HuH-7.5 (cell line): ENCODE measurements around the gene TRIM29.

Experiments used
- DNase-seq: peaks from one replicate; pipeline ENCODE4 v3.0.0; 2011; ENCODE audit warnings: low spot score

The TRIM29 gene

GRCh38 chr11:120096369-120097191 is 41.3 kb downstream of the TRIM29 start:
- no peak for DNase-seq

GRCh38 chr11:120095516-120095915 is 42.4 kb downstream of the TRIM29 start:
- DNase-seq: no peak

DNA sequence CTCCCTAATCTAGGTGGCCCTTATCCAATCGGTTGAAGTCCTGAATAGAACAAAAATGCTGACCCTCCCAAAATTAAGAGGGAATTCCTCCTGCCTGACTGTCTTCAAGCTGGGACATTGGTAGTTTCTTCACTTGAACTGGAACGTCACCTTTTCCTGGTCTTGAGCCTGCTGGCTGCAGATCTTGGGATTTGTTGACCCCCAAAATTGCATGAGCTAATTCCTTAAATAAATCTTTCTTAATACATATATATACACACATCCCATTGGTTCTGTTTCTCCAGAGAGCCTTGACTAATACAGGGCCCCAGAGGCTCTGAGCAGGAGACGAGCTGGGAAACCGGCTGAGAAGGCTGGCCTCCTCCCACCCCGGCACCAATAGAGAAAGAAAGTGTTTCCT is 46.2 kb downstream of the TRIM29 start:
- no peak for DNase-seq

GRCh38 chr11:120091121-120091520 is 46.8 kb downstream of the TRIM29 start:
- DNase-seq: no peak

- no peak for DNase-seq
These were observed 47.5 kb downstream of the TRIM29 start for GRCh38 chr11:120090411-120090810.

DNA sequence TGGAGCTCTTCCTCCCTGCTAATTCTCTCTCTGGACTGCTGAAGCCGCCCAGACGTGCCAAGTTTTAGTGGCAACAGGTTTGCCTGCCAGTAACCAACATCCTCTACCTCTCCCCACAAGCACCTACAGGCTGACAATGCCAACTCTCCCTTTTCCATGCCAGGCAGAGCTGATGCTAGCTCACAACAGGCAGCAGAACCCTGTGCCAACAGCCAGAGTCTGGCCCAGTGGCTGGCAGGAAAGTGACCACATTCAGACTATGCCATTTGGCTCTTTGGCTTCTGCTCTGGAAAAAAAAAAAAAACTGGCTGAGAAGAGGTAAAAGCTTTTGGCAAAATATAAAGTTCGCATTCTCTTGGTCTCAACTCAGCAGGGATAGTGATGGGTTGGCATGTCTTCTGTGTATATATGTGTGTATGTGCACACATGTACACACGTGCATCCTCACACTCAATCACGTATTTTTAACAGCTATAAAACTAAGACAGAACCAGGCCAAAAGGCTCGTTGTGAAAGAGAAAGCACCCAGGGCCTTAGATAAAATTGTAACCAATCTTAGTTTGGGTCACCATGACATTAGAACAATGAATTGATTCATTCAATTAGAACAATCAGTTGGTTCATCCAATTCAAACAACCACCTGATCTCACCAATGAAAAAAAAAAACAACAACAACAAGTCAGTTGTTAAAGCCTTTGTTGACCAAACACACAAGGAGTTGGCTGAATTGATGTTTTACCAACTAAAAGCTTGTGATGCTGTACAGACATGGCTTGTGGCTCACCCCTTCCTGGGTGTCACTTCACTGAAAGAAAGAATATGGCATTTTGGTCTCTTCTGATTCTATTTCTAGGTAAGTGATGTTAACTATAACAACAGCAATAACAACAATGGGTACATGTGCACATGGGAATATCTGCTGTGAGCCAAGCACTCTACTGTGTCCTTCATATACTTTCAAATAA is 48.6 kb downstream of the TRIM29 start:
- no peak for DNase-seq

GRCh38 chr11:120088056-120088455 is 49.9 kb downstream of the TRIM29 start:
- no peak for DNase-seq

- no peak for DNase-seq
These were observed 51.3 kb downstream of the TRIM29 start for GRCh38 chr11:120086651-120087050.

- no peak for DNase-seq
These were observed 57.9 kb downstream of the TRIM29 start for GRCh38 chr11:120079750-120080610.

DNA sequence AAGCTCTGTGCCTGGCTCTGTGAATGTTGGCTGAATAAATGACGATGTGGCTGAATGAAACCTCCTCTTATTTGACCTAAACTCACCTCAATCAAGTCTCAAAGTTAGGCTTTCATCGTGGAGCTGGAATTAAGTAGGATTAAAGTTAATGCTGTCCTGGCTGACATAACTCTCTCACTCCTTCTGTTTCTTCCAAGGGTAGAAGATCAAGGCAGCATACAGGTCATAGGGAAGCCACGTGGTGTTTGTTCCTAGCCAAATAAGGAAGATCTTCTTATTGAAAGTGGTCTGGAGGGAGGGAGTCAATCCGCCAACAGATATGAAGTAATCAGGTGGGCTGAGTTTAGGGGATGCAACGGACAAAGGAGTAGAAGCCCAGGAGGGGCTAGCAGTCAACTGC is 59.5 kb downstream of the TRIM29 start:
- DNase-seq: no peak

- no peak for DNase-seq
These were observed 63.8 kb downstream of the TRIM29 start for GRCh38 chr11:120074076-120074475.

DNA sequence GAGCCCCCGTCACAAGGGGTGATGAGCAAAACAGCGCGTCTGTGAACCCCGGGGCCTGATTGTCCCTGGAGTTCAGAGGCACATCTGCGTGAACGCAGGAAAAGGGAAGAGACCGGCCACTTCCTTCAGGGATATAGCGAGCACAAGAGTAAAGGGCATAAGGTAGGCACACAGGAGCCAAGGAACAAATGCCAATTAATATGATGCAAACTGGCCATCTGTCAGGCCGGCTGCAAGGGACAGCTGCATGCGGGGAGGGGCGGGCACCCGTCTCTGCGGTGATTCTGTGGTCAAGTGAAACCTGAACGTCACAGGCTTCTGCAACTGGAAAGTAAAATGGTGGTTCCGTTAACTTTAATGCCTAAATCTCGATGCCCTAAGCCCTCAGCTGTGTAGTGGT is 64.7 kb downstream of the TRIM29 start:
- DNase-seq: no peak

DNA sequence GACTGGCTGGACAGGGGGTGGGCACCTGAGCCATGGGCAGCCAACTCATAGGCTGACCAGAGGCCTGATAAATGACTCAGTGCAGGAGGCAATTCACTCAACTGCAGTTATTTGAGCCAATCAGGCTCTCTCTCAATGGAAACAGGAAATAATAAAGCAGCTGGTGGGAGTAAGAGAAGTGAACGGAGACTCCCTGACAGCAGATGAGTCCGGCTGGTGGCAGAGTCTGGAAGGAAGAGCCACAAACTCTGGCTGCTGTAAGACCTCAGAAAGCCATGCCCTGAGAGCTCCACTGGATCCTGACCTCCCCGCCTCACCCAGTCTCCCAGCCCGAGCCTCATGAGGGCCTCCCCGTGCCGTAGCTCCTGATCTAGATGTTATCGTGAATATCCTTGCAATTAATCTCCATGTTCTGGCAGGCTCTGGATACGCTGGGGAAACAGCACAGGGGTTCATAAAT is 69.8 kb downstream of the TRIM29 start:
- DNase-seq: no peak

GRCh38 chr11:120067438-120068113 is 70.3 kb downstream of the TRIM29 start:
- DNase-seq: no peak

GRCh38 chr11:120066738-120067437 is 71.0 kb downstream of the TRIM29 start:
- DNase-seq: no peak

GRCh38 chr11:120065876-120066275 is 72.0 kb downstream of the TRIM29 start:
- DNase-seq: no peak

GRCh38 chr11:120065176-120065575 is 72.7 kb downstream of the TRIM29 start:
- no peak for DNase-seq

DNA sequence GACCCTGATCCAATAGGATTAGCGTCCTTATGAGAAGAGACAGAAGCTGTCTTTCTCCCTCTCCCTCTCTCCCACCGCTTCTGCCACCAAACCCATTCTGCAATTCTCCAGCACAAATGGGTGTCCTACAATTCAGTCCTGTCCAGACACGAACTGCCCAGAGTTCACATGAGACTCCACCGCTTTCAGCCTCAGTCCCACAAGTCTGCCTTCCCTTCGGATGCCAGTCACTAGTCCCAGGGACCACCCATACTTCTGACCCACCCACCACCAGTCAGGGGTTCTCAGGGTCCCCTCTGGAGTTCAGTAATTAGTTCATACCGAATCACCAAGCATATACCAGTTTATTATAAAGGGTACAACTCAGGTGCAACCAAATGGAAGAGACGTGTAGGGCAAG is 73.6 kb downstream of the TRIM29 start:
- DNase-seq: no peak

DNA sequence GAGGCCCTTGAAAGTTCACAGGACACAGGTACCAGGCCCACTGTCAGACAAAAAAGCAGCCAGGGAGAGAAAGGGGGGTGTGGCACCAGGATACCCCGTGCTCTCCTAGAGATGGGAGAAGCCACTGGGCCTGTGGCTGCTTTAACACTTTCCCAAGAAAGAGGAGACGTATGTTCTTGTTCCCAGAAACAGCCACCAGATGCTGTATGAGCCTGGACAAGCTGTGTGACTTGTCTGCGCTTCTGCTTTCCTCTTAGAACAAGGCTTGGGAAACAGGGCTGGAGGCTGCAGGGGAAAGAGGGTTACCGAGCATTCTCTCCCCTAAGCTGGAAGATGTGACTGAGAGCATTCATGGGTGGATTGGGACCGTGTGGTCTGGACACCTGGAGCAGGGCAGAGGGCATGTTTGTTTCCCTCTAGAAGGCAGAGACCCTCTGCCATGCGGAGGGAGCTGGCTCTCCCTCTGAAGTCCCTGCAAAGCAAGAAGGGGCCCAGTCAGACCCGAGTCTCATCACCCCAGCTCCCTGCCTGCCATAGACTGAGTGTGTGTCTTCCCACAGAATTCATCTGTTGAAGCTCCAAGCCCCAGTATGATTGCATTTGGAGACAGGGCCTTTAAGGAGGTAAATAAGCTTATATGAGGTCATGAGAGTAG is 74.1 kb downstream of the TRIM29 start:
- DNase-seq: no peak

- DNase-seq: no peak
These were observed 75.4 kb downstream of the TRIM29 start for GRCh38 chr11:120062561-120062930.
